HG02798 (cell line): ENCODE measurements around the gene SPC25.
"Not testable (repeated sequence)": the region's sequence is repeated elsewhere in the genome, so short reads cannot be mapped to it uniquely, and the experiment has no call there.

Experiments
- ATAC-seq: cut with Tn5 transposase; IDR thresholded peaks from one replicate; pipeline ENCODE4 v1.9.1; 2021; ENCODE audit warnings: mild to moderate bottlenecking; ENCODE audit not compliant: unreplicated experiment, poor library complexity

SPC25 gene

GRCh38 chr2:168890006-168890782 is at the start of gene SPC25:
Gene SPC25 (minus strand): TSS chr2:168890430. CDS start chr2:168889519, 911 bp downstream.
- ATAC-seq = peak; percentile 100

GRCh38 chr2:168939918-168940317 is 49.7 kb upstream of the SPC25 start:
- peak; percentile 71 for ATAC-seq

GRCh38 chr2:168939061-168939460 is 48.8 kb upstream of the SPC25 start:
- no peak for ATAC-seq

GRCh38 chr2:168935810-168936581 is 45.8 kb upstream of the SPC25 start:
- ATAC-seq = no peak

- no peak for ATAC-seq
These were observed 44.6 kb upstream of the SPC25 start for GRCh38 chr2:168934826-168935225.

- ATAC-seq = not testable (repeated sequence)
These were observed 41.9 kb upstream of the SPC25 start for GRCh38 chr2:168932174-168932573.

GRCh38 chr2:168930242-168930641 is 40.0 kb upstream of the SPC25 start:
- ATAC-seq = no peak

GRCh38 chr2:168929031-168929430 is 38.8 kb upstream of the SPC25 start:
- ATAC-seq = no peak

- ATAC-seq = no peak
These were observed 38.0 kb upstream of the SPC25 start for GRCh38 chr2:168928113-168928831.

GRCh38 chr2:168926621-168927386 is 36.6 kb upstream of the SPC25 start:
- no peak for ATAC-seq

- ATAC-seq = peak; percentile 43
These were observed 30.4 kb upstream of the SPC25 start for GRCh38 chr2:168920504-168921157.

- ATAC-seq = no peak
These were observed 26.1 kb upstream of the SPC25 start for GRCh38 chr2:168916331-168916675.

GRCh38 chr2:168915441-168916330 is 25.5 kb upstream of the SPC25 start:
- ATAC-seq = no peak

- no peak for ATAC-seq
These were observed 23.3 kb upstream of the SPC25 start for GRCh38 chr2:168913495-168913894.

- no peak for ATAC-seq
These were observed 22.7 kb upstream of the SPC25 start for GRCh38 chr2:168912901-168913369.

- no peak for ATAC-seq
These were observed 22.2 kb upstream of the SPC25 start for GRCh38 chr2:168912466-168912865.

GRCh38 chr2:168910330-168910729 is 20.1 kb upstream of the SPC25 start:
- no peak for ATAC-seq

- no peak for ATAC-seq
These were observed 17.9 kb upstream of the SPC25 start for GRCh38 chr2:168907940-168908662.
